Renal pelvis (tissue), 4 donors: Measurements from ENCODE around the gene EYA2. TPM values are rescaled to one million over a fixed set of nuclear protein-coding genes. Genes with fewer than 3 reads are reported as not detected.

Experiments used
- DNase-seq: peaks from one replicate; pipeline ENCODE4 v3.0.0-alpha.2; 2013
- polyA plus RNA-seq, 3 donors: library from polyadenylated mRNA; unstranded; fragments of 120-200 nt; gene quantifications; one replicate each; pipeline ENCODE4 v1.2.1, GENCODE V29; 2013; ENCODE audit not compliant: insufficient read length in 3 of 3

The EYA2 gene
- polyA plus RNA-seq, 3 donors = 0.53 to 0.81 (median 0.78) TPM

DNA sequence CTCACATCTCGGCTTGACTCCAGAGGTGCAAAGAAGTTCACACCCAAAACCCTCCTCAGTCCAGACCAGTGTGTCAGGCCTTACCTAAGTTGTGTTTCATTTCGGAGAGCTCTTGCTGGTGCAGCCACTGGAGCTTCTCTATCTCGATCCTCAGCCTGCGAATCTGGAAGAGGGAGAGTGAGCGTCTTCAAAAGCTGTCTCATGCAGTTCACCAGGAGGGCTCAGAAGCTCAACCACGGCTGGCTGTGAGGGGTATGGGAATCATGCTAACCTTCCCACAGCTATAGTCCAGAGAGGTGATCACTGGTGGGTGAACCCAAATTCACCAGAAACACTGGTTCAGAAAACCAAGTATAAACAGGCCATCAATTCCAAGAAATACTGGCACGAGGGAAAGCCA is 332.5 kb downstream of the EYA2 start:
- DNase-seq = no peak

DNA sequence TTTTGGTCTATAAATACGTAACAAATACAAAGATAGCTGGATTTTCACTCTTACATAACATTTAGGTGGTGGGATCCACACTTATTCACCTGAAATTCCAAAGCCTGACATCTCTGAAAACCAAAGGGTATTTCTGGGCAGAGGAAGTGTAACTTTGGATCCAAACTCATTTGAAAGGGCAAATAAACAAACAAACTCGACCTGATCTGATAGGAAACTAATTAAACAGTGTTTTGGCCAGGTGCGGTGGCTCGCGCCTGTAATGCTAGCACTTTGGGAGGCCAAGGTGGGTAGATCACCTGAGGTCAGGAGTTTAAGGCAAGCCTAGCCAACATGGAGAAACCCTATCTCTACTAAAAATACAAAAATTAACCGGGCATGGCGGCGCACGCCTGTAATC is 332.9 kb downstream of the EYA2 start:
- no peak for DNase-seq

DNA sequence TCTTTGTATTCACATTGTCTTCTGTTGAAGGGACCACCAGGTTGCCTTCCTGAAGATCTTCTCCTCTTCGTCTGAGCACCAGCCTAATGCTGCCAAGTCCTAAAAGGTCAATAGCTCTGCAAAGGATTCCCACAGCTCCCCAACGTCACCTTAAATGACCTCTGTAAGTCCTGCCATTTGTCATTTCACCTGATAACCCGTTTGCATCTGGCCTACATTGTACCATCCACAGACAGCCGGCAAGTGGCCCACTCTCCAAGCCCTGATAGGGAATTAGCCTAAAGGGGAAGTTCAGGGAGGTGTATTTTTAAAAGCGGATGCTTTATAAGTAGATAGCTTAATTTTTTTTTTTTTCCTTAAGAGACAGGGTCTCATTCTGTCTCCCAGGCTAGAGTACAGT is 334.0 kb downstream of the EYA2 start:
- no peak for DNase-seq

DNA sequence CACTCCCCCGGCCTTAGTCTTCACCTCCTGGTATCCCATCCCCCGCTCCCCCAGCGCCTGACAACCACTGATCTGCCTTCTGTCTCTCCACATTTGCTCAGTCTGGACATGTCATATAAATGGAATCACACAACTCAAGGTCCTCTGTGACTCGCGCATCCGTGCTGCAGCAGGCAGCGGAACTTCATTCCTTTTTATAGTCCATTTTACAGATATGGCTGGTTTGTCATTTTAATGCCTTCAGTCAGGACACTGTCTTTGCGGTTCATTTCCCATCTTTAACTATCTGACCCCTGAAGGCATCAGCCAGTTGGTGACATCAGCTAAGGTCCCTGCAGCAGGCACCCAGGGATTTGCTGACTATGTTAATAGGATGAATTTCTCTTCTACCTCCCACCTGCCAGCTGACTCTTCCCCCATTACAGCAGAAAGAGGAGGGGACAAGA is 336.2 kb downstream of the EYA2 start:
- no peak for DNase-seq

DNA sequence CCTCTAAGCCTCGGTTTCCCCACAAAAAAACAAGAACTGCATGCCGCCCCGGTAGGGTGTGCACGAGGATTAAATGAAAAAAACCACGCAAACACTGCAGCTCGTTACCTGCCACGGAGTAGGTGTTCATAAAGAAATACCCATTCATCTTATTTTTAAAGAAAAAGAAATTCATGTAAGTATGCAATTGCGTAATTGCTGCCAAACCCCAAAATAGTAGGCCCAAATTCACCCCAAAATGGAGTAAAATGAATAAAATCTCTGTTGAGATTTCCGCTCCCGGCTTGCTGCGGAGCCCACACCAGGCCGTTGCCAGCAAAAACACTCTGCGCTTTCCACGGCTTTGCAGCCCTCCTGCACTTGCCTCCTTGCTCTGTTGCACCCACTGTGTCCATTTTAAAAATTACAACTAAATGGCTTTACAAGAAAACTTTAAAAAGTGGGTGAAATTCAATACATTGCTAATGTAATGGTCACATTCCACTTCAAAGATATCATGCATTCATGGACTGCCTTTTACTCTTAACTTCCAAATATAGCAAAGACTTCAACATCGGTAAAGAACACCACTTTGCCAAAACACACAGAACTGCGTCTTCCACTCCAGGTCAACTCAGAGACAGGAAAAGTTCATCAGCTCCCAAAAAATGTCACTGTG is 336.9 kb downstream of the EYA2 start:
- DNase-seq = no peak

DNA sequence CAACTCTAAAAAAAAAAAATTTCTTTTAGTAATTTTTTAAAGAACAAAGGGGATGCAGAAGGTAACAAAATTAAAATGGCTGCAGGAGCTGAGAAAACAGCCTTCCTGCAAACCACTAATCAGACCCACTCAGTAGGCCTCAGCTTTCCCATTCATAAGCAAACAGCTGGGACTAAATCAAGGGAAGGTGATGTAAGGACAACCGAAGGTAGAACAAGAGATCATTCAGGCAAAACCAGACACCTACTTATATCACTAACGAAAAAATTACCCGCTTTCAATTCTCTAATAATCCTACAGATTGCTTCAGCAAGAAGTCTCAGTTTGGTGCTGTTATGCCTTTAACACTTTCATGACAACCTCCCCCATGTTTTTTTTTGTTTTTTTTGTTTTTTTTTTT is 337.9 kb downstream of the EYA2 start:
- no peak for DNase-seq

DNA sequence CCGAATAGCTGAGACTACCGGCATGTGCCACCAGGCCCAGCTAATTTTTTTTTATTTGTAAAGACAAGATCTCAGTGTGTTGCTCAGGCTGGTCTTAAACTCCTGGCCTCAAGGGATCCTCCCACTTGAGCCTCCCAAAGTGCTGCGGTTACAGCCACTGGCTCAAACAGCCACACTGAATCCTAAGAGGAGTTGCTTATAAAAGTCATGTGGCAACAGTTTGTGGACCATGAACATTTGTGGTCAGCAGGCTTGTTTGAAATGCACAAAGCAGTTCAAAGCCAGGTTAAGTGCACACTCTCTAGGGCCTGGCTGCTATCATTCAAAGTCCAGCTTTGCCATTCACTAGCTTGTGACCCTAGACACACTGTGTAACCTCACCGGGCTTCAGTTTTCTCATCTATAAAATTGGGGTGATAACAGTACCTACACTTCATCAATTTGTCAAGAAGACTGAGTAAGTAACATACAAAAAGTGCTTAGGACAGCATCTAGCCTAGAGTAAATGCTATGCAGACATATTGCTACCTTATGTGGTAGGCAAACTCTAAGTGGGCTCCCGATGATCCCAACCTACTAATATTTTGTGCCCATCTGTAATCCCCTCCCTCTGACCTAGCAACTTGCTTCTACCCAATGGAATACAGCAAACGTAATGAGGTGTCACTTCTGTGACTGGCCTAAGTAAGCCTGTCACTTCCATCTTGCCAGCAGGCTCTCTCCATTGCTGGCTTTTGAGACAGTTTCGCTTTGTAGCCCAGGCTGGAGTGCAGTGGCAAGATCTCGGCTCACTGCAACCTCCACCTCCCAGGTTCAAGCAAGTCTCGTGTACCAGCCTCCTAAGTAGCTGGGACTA is 338.9 kb downstream of the EYA2 start:
- DNase-seq = no peak

DNA sequence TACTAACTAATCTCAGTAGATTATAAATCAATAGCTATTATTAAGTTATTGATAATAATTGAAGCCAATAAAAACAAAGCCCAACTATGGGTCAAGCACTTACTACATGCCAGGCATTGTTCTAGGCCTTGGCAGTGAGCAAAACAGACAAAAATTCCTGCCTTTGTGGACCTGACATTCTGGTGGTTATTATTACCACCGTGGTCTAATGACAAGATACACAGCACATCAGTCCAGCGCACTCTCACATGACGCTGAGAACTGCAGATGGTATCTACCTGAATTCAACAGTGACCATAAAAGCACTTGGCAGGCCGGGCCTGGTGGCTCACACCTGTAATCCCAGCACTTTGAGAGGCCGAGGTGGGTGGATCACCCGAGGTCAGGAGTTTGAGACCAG is 340.5 kb downstream of the EYA2 start:
- DNase-seq = no peak

DNA sequence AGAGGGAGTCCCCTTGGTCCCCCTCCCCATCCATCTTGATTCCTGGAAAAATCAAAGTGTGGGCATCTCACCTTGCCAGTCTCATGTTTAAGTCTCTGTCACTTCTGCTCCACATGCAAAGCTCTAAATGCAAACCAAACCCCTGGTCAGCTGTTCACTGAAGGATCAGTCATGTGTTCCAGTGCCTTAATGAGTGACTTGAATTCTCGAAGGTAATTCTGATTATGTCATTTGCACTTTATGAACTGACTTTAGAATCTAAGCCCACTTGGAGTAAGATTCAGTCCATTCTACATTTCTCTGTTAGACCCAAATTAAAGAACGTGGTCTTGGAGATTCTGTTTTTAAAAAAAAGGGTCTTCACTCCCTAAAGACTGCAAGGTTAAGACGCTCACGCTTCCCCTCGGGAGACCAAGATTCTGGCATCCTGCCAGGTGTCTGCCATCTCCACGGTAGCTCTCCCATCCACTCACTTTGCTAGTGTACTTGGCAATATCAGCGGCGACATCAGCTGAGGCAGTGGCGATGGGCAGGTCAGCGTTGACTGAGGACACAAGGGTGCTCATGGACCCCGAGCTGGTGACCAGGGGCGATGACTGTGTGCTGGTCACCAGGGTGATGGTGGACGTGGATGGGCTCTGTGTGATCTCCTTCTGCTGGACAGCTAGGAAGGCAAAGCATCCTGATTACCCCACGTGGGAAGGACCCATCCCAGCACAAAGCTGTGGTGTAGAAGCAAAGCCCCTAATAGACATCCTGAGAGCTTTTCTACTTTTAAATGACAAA is 341.4 kb downstream of the EYA2 start:
- no peak for DNase-seq

DNA sequence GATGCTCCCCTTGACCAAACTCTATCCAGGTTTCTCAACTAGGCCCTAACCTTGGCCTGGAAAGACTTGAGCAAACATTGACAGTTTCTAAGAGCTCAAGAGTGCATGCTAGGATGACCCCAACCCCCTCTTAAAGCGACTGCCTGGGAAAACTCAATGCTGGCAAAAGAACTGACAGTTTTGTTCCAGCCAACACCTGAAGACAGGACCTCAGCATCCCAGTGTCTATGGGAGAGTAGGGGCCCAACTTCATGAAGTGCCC is 341.9 kb downstream of the EYA2 start:
- no peak for DNase-seq

DNA sequence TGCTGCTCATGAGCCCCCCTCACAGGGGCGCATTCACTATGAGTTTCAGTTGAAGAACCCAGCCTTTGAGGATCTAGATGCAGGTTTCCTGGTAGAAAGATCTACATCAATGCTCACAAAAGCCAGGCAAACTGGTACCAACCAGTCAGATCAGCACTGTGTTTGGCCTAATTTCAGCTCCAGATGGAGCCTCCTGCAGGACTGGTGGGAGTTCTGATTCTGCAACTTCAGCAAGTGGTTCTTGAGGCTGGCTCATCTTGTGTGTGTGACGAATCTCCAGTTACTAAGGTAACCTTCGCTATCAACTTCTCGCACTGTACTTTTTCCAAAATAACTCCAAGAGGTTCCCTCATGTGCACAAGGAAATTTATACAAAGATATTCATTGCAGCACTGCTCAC is 343.1 kb downstream of the EYA2 start:
- no peak for DNase-seq

Other genes starting within 250 kb of the EYA2 start
- 10 to 100 TPM; 18.5 to 32.4 (median 20.8) TPM for gene SLC13A3, start 243.4 kb upstream of the EYA2 start, polyA plus RNA-seq
- 10 to 100 TPM; 16.0 to 17.2 (median 16.3) TPM for gene TP53RK, start 205.4 kb upstream of the EYA2 start, polyA plus RNA-seq
- gene SLC2A10, start 185.2 kb upstream of the EYA2 start, polyA plus RNA-seq = 10 to 100 TPM; 15.2 to 18.8 (median 18.0) TPM